NCI-H2196 treated with DMSO at 0.1 percent for 48 hours (cell line): ENCODE data around the gene RNF227.
"Not testable (repeated sequence)": the region's sequence is repeated elsewhere in the genome, so short reads cannot be mapped to it uniquely, and the experiment has no call there.

ENCODE experiments used
- DNase-seq: peaks from one replicate; lab custom pipeline; 2025; ENCODE audit not compliant: unreplicated experiment; lab: John Stamatoyannopoulos, UW

RNF227 gene

DNA sequence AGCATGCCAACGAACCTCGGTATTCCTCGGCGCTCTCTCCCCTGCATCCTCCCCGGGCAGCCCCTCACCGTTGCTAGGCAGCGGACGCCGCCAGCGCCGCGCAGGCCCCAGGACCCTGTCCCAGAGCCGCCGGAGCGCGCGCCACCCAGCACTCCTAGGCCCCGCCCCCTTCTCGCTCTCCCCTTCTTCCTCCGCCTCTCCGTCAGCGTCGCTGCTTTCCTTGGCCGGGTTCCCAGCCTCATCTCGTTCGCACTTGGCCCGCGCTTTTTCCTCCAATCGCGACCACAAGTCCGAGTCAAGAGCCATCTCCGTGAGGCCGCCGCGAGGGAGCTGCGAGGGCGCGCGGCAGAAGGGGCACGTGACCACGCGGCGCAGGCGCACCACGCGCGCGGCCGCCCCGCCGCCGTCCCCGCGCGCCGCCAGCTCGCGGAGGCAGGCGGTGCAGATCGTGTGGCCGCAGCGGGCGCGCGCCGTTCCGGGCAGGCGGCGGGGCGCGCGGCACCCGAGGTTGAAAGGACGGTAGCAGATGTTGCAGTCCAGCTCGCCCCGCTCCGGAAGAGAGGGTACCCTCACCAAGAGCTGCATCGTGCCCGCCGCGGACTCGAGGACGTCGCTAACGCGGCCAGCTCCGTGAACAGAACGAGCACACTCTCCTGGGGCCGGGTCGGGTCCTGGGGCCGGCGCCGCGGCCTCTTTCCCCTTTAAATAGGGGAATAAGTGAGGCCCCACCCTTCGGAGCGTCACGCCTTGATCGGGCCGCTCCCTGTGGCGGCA is at the start of gene RNF227:
Gene RNF227, minus strand, starts transcription at position 679 of the 774 bp plus-strand sequence. Its CDS starts 94 bp downstream, at position 585.
- peak; percentile 80 for DNase-seq

GRCh38 chr17:7961421-7961820 is 45.3 kb upstream of the RNF227 start:
- DNase-seq: no peak

DNA sequence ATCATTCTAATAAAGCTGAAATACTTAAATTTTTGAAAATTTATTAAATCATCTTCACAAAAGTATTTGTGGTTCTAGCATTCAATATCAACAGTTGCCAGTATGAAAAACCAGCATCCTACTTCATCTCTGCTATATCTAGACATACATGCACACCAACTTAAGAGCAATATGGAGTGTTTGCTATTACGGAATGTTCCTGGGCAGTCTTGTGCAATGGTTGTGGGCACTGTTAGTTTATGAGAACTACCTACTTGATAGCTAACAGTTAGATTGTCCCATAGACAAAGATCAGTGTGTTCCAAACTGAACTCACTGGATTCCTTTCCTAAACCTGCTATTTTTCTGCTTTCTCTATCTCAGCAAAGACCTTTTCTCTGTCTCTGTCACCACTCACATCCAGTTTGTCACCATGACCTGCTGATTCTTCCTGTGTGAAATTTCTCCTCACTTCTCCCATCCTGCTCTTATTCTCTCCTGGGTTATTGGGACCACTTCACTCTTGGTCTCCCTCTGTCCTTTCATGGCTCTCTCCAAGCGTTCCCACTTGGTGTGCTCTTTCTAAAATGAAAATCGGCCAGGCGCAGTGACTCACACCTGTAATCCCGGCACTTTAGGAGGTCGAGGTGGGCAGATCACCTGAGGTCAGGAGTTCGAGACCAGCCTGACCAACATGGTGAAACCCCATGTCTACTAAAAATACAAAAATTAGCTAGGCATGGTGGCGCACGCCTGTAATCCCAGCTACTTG is 43.6 kb upstream of the RNF227 start:
- no peak for DNase-seq

DNA sequence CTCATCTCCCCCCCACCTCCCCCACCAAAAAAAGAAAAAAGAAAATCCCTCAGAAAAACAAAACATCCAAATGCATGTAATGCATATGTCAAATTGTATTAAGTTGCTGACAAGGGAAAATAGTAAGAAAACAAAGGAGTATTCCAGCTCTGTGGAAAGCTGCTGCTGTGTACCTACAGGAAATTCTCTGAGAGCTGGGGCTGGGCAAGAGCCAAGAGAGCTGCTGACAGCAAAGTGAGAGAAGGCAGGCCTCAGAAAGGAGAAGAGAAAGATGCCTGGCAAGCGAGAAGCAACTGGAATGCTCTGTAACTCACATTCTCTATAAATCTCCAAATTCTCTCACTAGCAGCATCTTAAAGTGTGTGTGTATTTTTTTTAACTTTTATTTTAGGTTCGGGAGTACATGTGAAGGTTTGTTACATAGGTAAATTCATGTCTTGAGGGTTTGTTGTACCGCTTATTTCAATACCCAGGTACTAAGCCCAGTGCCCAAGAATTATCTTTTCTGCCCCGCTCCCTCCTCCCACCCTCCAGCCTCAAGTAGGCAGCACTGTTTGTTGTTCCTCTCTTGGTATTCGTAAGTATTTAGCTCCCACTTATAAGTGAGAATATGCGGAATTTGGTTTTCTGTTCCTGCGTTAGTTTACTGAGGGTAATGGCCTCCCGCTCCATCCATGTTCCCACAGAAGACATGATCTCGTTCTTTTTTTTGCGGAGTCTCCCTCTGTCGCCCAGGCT is 40.3 kb upstream of the RNF227 start:
- DNase-seq: no peak

- no peak for DNase-seq
Observed at GRCh38 chr17:7955414-7956227, 39.5 kb upstream of the RNF227 start.

- DNase-seq: not testable (repeated sequence)
Observed at GRCh38 chr17:7953266-7953665, 37.2 kb upstream of the RNF227 start.

DNA sequence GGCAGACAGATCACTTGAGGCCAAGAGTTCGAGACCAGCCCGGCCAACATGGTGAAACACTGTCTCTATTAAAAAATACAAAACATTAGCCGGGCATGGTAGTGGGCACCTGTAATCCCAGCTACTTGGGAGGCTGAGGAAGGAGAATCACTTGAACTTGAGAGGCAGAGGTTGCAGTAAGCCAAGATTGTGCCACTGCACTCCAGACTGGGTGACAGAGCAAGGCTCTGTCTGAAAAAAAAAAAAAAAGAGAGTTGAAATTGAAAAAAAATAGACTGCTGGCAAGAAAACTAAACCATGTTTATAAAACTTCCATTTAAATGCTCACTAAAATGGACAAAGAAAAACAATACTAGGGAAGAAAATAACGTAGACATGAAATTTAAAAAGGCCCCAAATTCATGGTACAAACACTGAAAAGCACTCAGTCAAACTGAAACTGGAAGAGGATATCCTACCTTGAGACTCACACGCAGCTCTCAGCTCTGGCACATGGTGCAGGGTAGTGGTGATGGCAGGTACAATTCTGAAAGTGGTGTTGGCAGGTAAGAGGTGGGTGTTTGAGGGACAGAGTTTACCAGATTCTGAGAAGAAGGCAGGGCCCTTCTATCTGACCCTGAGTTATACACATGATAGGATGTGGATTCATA is 35.2 kb upstream of the RNF227 start:
- no peak for DNase-seq

- DNase-seq: no peak
Observed at GRCh38 chr17:7950578-7950977, 34.5 kb upstream of the RNF227 start.

- no peak for DNase-seq
Observed at GRCh38 chr17:7947651-7948050, 31.6 kb upstream of the RNF227 start.

DNA sequence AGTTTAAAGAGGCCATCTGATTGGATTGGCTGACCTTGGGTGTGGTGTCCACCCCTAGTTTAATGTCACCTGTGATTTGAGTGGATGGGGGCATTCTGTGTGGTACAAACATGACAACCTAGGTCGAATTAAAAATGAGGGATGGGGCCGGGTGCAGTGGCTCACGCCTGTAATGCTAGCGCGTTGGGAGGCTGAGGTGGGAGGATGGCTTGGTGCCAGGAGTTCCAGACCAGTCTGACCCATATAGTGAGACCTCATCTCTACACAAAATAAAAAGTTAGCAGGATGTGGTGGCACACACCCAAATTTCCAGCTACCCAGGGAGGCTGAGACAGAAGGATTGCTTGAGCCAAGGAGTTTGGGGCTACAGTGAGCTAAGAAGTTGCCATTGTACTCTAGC is 30.4 kb upstream of the RNF227 start:
- no peak for DNase-seq

- DNase-seq: no peak
Observed at GRCh38 chr17:7945651-7946050, 29.6 kb upstream of the RNF227 start.

DNA sequence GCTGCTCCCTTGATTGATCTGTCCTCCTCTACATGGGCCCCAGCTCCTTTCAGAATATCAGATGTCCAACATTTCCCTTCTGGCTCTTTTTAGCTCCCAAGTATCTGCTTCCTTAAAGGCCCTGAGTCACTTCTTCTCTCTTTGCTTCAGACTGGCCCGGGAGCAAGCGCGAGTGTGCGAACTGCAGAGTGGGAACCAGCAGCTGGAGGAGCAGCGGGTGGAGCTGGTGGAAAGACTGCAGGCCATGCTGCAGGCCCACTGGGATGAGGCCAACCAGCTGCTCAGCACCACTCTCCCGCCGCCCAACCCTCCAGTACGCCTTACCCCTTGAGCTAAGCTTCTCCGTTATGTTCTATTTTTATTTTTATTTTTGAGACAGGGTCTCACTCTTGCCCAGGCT is 28.2 kb upstream of the RNF227 start:
- DNase-seq: no peak

DNA sequence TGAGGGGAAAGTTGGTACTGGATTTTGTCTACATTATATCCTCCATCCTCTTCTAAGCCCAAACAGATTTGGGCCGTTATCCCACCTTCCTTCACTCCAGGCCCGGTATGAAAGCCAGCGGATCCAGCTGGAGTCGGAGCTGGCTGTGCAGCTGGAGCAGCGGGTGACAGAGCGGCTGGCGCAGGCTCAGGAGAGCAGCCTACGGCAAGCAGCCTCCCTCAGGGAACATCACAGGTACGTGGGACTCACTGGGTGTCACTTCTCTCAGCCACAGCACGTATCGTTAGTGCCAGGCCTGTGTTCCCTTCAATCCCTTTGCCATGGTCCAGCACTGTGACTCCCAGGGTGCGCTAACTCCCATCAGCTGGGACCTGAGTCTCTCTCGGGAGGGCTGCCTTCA is 27.2 kb upstream of the RNF227 start:
- DNase-seq: no peak

DNA sequence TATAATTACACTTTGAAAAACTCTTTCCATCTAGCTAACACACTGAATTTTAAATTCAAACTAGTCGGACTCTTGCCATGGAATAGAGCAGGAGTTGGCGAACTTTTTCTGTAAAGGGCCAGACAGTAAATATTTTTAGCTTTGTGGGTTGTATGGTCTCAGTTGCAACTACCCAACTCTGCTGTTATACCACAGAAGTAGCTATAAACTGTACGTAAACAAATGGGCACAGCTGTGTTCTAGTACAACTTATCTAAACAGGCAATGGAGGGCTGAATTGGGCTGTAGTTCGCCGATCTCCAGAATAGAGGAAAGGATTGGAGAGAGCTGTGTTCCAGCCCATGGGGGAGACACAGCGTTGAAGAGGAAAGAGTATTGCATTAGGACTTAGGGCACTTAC is 24.7 kb upstream of the RNF227 start:
- no peak for DNase-seq

DNA sequence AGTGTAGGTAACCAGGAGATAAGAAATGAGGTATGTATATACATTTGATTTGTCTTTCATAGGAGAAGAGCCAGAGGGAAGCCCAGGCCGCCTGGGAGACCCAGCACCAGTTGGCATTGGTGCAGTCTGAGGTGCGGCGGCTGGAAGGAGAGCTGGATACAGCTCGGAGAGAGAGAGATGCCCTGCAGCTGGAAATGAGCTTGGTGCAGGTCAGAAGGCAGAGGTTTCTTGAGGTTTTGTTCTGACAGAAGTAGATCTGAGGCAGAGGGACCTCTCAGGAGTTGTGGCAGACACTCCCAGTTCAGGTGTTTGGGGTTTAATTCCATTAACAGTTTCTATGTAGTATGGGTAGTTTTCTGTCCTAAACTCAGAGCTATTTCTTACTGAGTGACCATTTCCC is 23.9 kb upstream of the RNF227 start:
- no peak for DNase-seq

DNA sequence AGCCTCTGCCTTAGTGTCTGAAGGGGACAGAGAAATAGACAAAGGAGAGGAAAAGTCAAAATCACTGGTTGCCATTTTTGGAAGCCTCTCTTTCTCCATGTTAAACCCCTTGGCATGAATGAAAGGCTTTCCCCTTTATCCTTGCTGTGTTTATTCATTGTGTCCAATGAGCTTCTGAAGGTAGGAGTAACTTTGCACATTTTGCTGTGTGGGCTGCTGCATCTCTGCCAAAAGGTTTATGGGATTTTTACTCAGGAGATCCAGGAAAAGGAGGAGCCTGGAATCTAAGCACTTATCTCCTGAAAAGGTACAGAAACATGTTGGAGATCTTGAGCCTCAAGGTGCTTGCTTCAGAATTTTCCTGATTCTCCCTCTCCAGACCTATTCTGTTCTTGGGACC is 19.8 kb upstream of the RNF227 start:
- DNase-seq: no peak

- DNase-seq: no peak
Observed at GRCh38 chr17:7932949-7933348, 16.9 kb upstream of the RNF227 start.

GRCh38 chr17:7932483-7932891 is 16.4 kb upstream of the RNF227 start:
- no peak for DNase-seq

GRCh38 chr17:7931709-7932482 is 15.8 kb upstream of the RNF227 start, which contains the start of the genes CNTROB and TRAPPC1:
TSS of gene CNTROB (plus strand) at chr17:7932206. CDS start at chr17:7933080, 874 bp downstream.
TSS of gene TRAPPC1 (minus strand) at chr17:7931946. CDS start at chr17:7931829, 117 bp downstream.
- peak; percentile 84 for DNase-seq
